GM19193 (cell line): ENCODE data around the gene RSBN1.

Source experiments
- POLR2A ChIP-seq: IDR thresholded peaks from 4 replicates; pipeline ENCODE4 v1.6.1; 2011; ENCODE audit not compliant: insufficient read depth, insufficient read length; ENCODE audit errors: extremely low read depth

Gene RSBN1

DNA sequence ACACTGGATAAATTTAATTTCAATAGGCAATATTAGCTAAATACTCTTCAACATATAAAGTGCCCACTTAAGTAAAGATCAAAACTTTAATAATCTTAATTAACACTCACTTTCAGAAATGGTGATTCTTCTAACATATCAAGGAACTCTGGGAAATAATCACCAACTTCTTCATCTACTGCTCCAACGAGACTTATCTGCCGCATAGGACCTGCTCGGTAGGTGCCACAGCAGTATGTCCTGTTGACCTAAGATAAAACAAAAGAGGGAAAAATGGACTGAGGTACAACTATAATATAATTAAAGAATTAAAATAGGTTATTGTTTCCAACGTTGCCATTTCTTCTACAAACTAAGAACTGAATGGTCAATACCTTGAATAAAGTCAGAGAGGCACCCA, 34.7 kb downstream of the RSBN1 start:
- TF ChIP-seq POLR2A, result no peak

DNA sequence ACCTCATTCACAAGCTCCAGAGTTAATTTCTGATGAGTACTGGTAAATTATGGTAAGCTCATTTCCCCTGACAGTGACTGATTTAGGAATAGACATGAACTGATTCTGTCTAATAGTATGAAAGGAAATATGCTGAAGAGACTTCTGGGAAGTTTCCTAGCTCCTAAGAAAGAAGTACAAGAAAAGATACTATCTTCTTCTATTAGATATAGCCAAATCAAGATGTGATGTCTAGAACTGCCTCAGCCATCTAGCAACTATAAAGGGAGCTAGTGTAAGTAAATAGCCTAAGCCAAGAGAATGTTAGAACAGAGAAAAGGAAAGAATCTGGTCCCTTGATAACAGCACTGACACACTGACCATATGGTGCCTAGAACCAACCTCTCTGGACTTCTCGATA, 42.2 kb downstream of the RSBN1 start:
- TF ChIP-seq POLR2A, result no peak

- TF ChIP-seq POLR2A, result no peak
Observed at GRCh38 chr1:113769601-113769970, 42.7 kb downstream of the RSBN1 start.

GRCh38 chr1:113768916-113769600, 43.2 kb downstream of the RSBN1 start:
- TF ChIP-seq POLR2A, result no peak

- no peak for TF ChIP-seq POLR2A
Observed at GRCh38 chr1:113765306-113766230, 46.7 kb downstream of the RSBN1 start.

DNA sequence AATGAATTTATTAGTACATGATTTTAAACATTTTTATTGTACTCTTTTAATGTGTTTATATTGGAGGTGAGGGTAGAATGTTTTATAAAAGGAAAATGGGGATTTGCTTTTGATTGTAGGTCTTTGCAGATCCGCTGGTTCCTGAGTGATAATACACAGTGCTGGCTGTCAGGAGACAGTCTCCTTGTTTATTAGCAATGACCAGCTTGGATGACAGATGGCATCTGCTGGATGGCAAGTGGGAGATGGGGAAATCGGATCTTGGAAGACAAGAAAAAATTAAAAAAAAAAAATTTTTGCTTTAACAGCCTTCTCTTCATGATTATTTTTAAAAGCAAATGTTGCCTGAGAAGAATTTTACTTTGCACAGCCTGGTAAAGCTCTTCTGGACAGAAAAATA, 48.6 kb downstream of the RSBN1 start:
- TF ChIP-seq POLR2A, result no peak

DNA sequence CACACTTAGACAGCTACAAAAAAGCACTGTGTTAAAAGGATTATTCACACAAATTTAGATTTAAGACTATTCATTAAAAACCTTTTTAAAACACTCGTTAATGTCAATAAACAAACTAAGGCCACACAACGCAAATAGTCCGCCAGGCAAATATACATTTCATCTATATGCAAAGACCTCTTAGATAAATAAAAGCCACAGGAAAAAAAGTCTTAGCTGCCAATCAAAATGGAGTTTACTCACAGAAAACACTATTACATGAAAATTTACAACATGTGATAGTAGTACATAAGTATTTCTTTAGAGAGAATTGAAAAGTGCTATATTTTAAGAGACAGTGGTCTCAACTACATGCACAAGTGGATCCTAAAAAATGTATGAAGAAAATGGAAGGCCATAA, 50.3 kb downstream of the RSBN1 start:
- TF ChIP-seq POLR2A, result no peak

- no peak for TF ChIP-seq POLR2A
Observed at GRCh38 chr1:113760102-113761080, 51.9 kb downstream of the RSBN1 start.

GRCh38 chr1:113759333-113760101, 52.8 kb downstream of the RSBN1 start, which contains the start of gene PHTF1:
Gene PHTF1 (minus strand): TSS chr1:113759486. CDS start chr1:113758703, 783 bp downstream.
- peak; percentile 96 for TF ChIP-seq POLR2A

GRCh38 chr1:113758631-113759332, 53.5 kb downstream of the RSBN1 start:
- no peak for TF ChIP-seq POLR2A

- TF ChIP-seq POLR2A, result no peak
Observed at GRCh38 chr1:113756461-113756860, 55.8 kb downstream of the RSBN1 start.

DNA sequence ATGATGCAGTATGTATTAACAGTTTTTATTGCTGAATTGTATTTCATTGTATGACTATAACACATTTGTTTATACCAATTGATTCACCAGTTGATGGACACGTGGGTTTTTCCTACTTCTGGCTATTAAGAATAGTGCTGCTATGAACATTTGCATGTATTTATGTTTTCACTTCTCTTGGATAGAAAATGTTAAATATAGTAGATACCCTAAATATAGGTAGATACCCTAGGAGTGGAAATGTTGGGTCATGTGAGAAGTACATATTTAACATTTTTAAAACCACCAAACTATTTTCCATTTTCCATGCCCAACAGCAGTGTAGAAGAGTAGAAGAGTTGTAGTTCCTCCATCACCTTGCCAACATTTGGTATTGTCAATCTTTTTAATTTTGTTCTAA, 60.8 kb downstream of the RSBN1 start:
- TF ChIP-seq POLR2A, result no peak

GRCh38 chr1:113751114-113751513, 61.2 kb downstream of the RSBN1 start:
- TF ChIP-seq POLR2A, result no peak

DNA sequence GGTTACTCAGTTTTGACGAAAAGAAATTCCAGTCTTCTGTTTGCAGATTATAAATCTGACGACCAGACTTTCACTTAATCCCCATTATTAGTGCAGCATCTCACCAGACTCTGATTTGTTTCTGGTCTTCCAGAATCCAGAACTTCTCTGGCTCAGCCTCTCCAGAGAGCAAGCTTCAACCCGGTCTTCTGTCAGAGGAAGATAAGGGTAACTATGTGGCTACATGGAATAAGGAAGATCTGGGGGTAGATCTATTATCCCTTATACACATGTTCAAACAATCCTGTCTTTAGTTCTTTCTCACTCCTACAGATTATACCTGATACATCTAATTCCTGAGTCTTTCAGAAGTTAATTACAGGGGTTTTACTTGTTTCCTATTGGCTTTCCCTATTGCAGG, 62.9 kb downstream of the RSBN1 start:
- TF ChIP-seq POLR2A, result no peak

DNA sequence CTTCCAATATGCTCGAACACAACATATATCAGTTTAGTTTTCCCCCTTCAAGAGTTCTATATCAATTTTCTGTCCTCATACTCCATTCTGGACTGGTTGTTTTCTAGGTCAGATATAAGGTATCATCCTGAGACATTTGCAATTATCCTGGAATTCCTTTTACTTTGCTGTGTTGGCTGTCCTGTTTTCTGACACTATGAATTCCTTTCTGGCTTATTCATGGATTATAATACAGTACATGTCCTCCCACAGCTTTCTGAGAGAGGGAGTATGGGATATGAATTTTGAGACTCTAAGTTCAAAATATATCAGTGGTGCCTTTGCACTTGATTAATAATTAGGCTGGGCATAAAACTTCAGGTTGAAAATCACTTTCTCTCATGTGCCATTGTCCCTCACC, 64.9 kb downstream of the RSBN1 start:
- TF ChIP-seq POLR2A, result no peak
